Measurements from ENCODE around the gene HOXC11.

DNA sequence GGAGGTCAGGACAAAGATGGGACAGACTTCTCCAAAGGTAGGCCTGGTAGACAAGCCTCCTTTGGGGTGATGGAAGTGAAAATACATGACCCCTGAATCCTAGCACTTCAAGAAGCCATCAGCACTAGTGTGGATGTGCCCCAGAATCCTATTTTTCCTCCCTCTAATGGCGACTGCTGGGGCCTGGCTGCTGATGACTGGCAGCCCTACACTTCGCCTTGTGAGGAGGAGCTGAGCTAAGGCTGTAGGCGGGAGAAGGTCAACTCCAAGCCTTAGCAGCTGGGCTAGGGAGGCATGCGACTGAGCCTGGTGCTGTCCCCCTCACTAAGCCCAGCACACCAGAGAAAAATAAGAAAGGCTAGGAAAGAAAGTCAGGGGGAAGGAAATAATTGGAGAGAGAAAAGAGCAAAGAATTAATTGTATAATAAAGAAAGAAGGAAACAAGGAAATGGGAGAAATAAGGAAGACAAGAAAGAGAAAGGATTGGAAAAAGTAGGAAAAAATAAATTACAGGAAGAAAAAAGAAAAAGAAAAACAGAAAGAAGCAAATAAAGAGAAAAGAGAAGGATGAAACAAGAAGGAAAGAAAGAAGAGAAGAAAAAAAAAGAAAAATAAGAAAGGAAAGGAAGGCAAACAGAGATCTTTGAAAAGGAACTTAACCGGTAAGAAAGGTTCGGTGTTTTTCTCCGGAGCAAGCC lies 7.3 kb downstream of the HOXC11 start:
- TF ChIP-seq, protein P1, sequence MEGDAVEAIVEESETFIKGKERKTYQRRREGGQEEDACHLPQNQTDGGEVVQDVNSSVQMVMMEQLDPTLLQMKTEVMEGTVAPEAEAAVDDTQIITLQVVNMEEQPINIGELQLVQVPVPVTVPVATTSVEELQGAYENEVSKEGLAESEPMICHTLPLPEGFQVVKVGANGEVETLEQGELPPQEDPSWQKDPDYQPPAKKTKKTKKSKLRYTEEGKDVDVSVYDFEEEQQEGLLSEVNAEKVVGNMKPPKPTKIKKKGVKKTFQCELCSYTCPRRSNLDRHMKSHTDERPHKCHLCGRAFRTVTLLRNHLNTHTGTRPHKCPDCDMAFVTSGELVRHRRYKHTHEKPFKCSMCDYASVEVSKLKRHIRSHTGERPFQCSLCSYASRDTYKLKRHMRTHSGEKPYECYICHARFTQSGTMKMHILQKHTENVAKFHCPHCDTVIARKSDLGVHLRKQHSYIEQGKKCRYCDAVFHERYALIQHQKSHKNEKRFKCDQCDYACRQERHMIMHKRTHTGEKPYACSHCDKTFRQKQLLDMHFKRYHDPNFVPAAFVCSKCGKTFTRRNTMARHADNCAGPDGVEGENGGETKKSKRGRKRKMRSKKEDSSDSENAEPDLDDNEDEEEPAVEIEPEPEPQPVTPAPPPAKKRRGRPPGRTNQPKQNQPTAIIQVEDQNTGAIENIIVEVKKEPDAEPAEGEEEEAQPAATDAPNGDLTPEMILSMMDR (conservative IDR thresholded peaks at IDR 0.05 in 1 of 2, IDR thresholded peaks at IDR 0.05 in 1 of 2; ENCODE audit: extremely low read depth in 1 of 2, insufficient read depth in 1 of 2, low read depth in 1 of 2, low read length in 2 of 2): no peak
- no peak for TF ChIP-seq EZH2 (IDR thresholded peaks at IDR 0.05; ENCODE audit: borderline replicate concordance, low read length)
